Aorta (tissue), 5 donors: ENCODE measurements around the gene LRCH4. TPM values are rescaled to one million over a fixed set of nuclear protein-coding genes. Genes with fewer than 3 reads are reported as not detected.
A peak's percentile ranks its signal among the peaks of the same experiment; 100 is the strongest.

ENCODE experiments used
- ATAC-seq: fragments of 200-7000 bp; cut with Tn5 transposase; one replicate; pipeline ENCODE4 v1.9.1; 2022; ENCODE audit warnings: moderate library complexity; ENCODE audit not compliant: low FRiP score
- DNase-seq, 2 donors: peaks; one replicate each; pipeline ENCODE4 v3.0.0-alpha.2; 2020
- H3K27ac ChIP-seq, 2 donors: one replicate each; pipeline ENCODE4 v1.5.1; 2013; ENCODE audit warnings: low read length in 2 of 2, mild to moderate bottlenecking in 2 of 2, moderate library complexity in 2 of 2, control low read depth in 1 of 2, inconsistent platforms in 1 of 2, low read depth in 1 of 2
- H3K27me3 ChIP-seq, 2 donors: one replicate each; pipeline ENCODE4 v1.6.1; 2013; ENCODE audit warnings: control low read depth in 1 of 2, low read length in 1 of 2, mild to moderate bottlenecking in 1 of 2, moderate library complexity in 1 of 2; ENCODE audit not compliant: insufficient read depth in 2 of 2, control insufficient read depth in 1 of 2
- H3K36me3 ChIP-seq, 2 donors: one replicate each; pipeline ENCODE4 v1.6.1; 2013; ENCODE audit warnings: control low read depth in 1 of 2, low read length in 1 of 2, mild to moderate bottlenecking in 1 of 2; ENCODE audit not compliant: insufficient read depth in 2 of 2, control insufficient read depth in 1 of 2
- H3K4me1 ChIP-seq, 2 donors: one replicate each; pipeline ENCODE4 v1.6.1; 2013; ENCODE audit warnings: low read length in 2 of 2, control low read depth in 1 of 2, mild to moderate bottlenecking in 1 of 2, moderate library complexity in 1 of 2; ENCODE audit not compliant: insufficient read depth in 2 of 2, control insufficient read depth in 1 of 2
- H3K4me3 ChIP-seq, 2 donors: one replicate each; pipeline ENCODE4 v1.5.1; 2013; ENCODE audit warnings: low read length in 2 of 2, control low read depth in 1 of 2, mild to moderate bottlenecking in 1 of 2
- H3K9me3 ChIP-seq: one replicate; pipeline ENCODE4 v1.6.1; 2013; ENCODE audit warnings: mild to moderate bottlenecking, low read length; ENCODE audit not compliant: control insufficient read depth
- WGBS, 2 donors: extraction: QIAGEN DNeasy Blood & Tissue Kit; methylation state at CpG; one replicate each; pipeline ENCODE4 v1.1.7; 2013; 5-methylcytosine and 5-hydroxymethylcytosine counted together
- intact Hi-C, 2 donors: fragments of 100-400 bp; cut with DNase I; formaldehyde crosslinking; loops; one replicate each; pipeline versions ENCODE4 v1.14.2 to v1.15.0; 2022
- polyA plus RNA-seq, 2 donors: library from polyadenylated mRNA; stranded (reverse); fragments of 200-250 nt; gene quantifications; one replicate each; pipeline ENCODE4 v1.2.3, GENCODE V29; 2013
- total RNA-seq, 2 donors: library from RNA; stranded (reverse); fragmentation: NEBNext Ultra II Directional; extraction: Animal tissue kit (Norgen Biotek cat#: 25700); gene quantifications; one replicate each; pipeline ENCODE4 v1.2.1, GENCODE V29; 2021
- donor health status: healthy with polysubstance abuse.
- donor health status: Bipolar disorder and iron deficiency.
- donor health status: DM: no; HTN: no; CAD: no.
- donor health status: DM: no; HTN: no; CAD: no.
- donor health status: DM: yes; HTN: yes; CAD: no.

LRCH4 gene
- total and polyA plus RNA-seq, 4 donors = 26.3 to 68.2 (median 47.6) TPM

DNA sequence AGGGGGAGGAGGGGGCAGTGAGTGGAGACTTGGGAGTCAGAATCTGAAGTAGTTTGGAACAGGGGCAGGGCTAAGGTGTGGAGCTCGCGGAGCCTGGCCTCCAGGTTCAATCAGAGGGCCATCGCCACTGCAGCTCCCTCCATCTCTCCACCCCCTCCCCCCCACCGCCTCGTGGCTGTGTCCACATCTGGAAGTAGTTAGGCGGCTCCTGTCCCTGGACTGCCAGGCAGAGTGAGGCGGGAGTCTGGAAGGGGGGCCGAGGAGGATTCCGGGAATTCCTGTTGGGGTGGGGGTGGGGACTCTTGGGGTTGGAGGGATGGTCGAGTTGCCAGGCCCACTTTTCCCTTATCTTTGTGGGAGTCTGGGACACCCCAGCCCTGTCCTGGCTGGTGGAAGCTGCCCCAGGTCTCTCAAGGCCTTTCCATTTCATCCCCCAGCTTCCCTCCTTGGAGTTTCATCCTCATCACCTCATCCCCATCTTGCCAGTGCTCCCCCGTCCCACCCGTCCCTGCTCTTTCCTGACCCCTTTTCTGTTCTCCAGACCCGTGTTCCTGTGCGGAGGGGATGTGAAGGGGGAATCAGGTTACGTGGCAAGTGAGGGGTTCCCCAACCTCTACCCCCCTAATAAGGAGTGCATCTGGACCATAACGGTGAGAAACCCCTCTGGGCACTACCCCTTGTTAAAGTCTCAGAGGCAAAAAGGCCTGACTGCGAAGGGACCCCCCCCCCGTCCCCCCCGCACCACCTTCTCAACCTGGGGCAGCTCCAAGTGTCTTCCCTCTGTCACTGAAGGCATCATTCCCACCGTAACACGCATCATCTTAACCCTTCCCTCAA, 17.2 kb upstream of the LRCH4 start:
- intact Hi-C loops = no loop called here
- Histone ChIP-seq H3K27ac (peak overlapping the region in 1 of 2 donors; percentile 85), H3K36me3 (no peaks in the 10 kb centered on the region), H3K27me3 (no peaks in the 10 kb centered on the region), H3K9me3 (no peaks in the 10 kb centered on the region), H3K4me1 (no peaks in the 10 kb centered on the region), H3K4me3 (peak overlapping the region in 1 of 2 donors; percentile 51)
- ATAC-seq = peak; percentile 74
- WGBS, 2 donors = 21 to 23% methylated on average over 21 of the region's 21 CpGs
- peak; percentile 87 to 90 for DNase-seq

GRCh38 chr7:100600730-100601038, 14.8 kb upstream of the LRCH4 start:
- intact Hi-C loops = no loop called here
- WGBS, 2 donors = 73 to 77% methylated on average over 9 of the region's 9 CpGs
- no peaks in the 10 kb centered on the region for H3K4me1 ChIP-seq
- H3K27me3 ChIP-seq = no peaks in the 10 kb centered on the region
- H3K27ac ChIP-seq = no peak overlapping the region
- DNase-seq = no peak
- H3K36me3 ChIP-seq = no peaks in the 10 kb centered on the region
- no peaks in the 10 kb centered on the region for H3K9me3 ChIP-seq
- no peak overlapping the region for H3K4me3 ChIP-seq
- no peak for ATAC-seq

DNA sequence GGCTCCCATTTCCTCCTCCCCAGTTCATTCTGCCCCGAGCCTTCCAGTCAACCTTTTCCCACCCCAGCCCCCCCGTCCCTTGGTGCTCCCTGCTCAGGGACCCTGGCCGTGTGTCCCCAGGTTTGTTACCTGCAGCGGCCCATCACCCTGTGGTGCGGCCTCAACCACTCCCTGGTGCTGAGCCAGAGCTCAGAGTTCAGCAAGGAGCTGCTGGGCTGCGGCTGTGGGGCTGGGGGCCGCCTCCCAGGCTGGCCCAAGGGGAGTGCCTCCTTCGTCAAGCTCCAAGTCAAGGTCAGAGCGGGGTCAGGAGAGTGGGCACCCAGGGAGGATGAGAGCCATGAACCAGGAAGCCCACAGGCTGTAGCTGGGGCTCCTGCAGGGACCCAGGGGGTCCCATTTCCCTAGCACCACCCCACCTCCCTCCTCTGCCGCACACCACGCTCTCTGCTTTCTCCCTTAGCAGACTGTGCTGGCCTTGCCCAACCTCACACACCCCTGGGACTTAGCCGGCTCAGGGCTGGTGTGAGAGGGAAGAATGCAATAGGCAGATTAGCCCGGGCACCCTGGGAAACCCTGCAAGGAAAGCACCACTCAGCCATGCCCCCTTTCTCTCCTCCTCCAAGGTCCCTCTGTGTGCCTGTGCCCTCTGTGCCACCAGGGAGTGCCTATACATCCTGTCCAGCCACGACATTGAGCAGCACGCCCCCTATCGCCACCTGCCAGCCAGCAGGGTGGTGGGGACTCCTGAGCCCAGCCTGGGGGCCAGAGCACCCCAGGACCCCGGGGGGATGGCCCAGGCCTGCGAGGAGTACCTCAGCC, 14.2 kb upstream of the LRCH4 start:
- Histone ChIP-seq H3K27me3 (no peaks in the 10 kb centered on the region), H3K4me3 (no peak overlapping the region), H3K4me1 (no peaks in the 10 kb centered on the region), H3K36me3 (no peaks in the 10 kb centered on the region), H3K9me3 (no peaks in the 10 kb centered on the region), H3K27ac (no peak overlapping the region)
- no peak for ATAC-seq
- DNase-seq = no peak
- intact Hi-C loops = no loop called here
- WGBS, 2 donors = 57 to 58% methylated on average over 18 of the region's 18 CpGs

DNA sequence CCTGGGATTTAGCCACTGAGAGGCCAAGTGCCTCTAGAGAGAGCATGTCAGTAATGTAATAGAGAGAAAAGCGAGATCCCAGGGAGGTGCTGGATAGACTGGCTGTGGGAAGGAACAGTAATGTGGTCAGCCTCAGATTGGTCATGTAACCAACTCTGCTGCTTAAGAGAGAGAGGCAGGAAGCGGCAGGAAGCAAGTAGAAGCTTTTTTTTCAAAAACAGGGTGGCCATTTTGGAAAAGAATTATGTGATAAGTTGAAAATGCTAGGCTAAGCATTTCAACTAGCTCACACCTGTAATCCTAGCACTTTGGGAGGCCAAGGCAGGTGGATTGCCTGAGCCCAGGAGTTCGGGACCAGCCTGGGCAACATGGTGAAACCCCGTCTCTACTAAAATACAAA, 12.5 kb upstream of the LRCH4 start:
- Histone ChIP-seq H3K36me3 (no peaks in the 10 kb centered on the region), H3K4me1 (no peaks in the 10 kb centered on the region), H3K4me3 (no peak overlapping the region), H3K27me3 (no peaks in the 10 kb centered on the region), H3K9me3 (no peaks in the 10 kb centered on the region), H3K27ac (no peak overlapping the region)
- WGBS, 2 donors = 88 to 90% methylated on average over 4 of the region's 4 CpGs
- intact Hi-C loops = no loop called here
- DNase-seq (no peak), ATAC-seq (no peak)

DNA sequence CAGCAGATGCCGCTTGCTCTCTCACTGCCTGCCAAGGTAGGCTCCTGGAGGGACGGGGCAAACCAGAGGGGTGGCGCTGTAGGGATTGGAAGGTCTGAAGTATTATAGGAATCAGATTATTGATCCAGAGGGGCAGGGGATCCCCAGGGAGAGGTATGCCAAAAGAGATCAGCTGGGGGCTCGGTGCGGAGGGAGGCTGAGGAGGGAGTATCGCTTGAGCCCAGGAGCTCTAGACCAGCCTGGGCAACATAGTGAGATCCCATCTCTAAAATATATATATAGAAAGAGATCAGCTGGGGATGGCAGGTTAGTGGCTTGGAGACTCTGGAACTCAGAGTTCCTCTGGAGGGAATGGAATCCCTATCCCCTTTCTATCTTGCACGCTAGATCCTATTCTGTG, 9.3 kb upstream of the LRCH4 start:
- ATAC-seq (no peak), DNase-seq (no peak)
- H3K4me3 ChIP-seq = no peak overlapping the region
- no peaks in the 10 kb centered on the region for H3K4me1 ChIP-seq
- no peaks in the 10 kb centered on the region for H3K36me3 ChIP-seq
- H3K9me3 ChIP-seq = no peaks in the 10 kb centered on the region
- H3K27ac ChIP-seq = no peak overlapping the region
- intact Hi-C loops = no loop called here
- H3K27me3 ChIP-seq = no peaks in the 10 kb centered on the region
- 96 to 97% methylated on average over 7 of the region's 7 CpGs for WGBS, 2 donors

DNA sequence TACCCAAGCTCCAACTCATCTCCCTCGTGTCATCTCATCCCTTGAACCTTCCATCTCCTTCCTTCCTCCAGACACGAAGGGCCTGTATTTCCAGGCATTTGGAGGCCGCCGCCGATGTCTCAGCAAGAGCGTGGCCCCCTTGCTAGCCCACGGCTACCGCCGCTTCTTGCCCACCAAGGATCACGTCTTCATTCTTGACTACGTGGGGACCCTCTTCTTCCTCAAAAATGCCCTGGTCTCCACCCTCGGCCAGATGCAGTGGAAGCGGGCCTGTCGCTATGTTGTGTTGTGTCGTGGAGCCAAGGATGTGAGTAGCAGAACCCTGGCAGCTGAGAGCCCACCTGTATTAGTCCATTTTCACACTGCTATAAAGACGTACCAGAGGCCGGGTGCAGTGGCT, 5.7 kb upstream of the LRCH4 start:
- no peaks in the 10 kb centered on the region for H3K27me3 ChIP-seq
- no peaks in the 10 kb centered on the region for H3K36me3 ChIP-seq
- DNase-seq = no peak
- WGBS, 2 donors = 96 to 98% methylated on average over 17 of the region's 17 CpGs
- intact Hi-C loops = no loop called here
- no peaks in the 10 kb centered on the region for H3K9me3 ChIP-seq
- no peaks in the 10 kb centered on the region for H3K4me1 ChIP-seq
- H3K4me3 ChIP-seq = no peak overlapping the region
- no peak for ATAC-seq
- no peak overlapping the region for H3K27ac ChIP-seq

DNA sequence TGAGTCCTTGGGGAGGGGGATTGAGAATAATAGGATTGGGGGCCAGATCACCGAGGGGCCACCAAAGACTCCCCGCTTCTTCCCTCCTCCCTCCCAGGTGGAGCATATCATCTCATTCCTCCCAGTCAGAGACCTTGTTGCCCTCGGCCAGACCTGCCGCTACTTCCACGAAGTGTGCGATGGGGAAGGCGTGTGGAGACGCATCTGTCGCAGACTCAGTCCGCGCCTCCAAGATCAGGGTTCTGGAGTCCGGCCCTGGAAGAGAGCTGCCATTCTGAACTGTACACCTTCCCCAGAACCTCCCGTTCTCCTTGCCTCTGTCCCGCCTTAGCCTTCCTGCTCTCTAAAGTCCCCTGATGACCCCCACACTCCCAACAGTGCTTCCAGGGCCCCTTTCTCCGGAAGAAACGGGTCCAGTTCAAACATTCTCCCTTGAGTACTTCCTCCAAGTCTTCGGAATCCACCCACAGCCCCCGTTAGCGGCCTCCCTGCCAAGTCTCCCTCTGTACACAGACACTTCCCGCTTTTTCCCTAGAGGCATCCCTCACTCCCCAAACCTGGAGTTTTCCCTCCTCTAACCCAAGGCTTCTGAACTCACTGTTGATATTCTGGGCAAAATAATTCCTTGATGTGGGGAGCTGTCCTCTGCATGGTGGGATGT, 4.3 kb upstream of the LRCH4 start:
- Histone ChIP-seq H3K4me1 (no peaks in the 10 kb centered on the region), H3K9me3 (no peaks in the 10 kb centered on the region), H3K27ac (no peak overlapping the region), H3K27me3 (no peaks in the 10 kb centered on the region), H3K36me3 (no peaks in the 10 kb centered on the region), H3K4me3 (no peak overlapping the region)
- WGBS, 2 donors = 25 to 37% methylated on average over 20 of the region's 20 CpGs
- no peak for DNase-seq
- intact Hi-C loops = no loop called here
- ATAC-seq = no peak

DNA sequence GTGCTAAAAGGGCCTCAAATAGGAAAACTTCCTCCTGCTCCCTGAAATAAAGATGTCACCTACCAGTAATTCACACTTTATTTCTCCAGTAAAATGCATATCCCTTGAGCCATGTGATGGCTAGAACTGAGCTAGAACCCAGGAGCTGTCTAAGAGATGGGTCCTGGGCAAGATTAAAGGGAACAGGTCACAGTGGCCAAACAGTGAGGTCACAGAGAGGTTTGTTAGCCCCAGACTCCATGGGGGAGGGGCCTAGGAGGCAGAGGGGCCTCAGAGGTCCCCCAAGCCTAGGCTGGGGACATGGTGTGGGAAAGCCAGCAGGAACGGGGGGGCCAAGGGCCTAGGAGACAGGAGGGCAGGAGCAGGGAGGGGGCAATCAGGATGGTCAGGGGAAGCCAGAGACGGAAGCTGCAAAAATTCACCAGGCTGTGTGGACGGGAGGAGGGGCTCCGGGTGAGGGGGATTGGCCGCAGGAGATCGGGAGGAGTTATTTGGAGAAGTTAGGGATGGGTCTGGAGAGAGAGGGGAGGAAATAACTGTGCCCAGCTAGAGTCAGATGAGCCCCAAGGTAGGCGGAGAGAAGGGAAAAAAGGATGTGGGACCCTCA, 3.5 kb upstream of the LRCH4 start:
- DNase-seq (no peak), ATAC-seq (no peak)
- Histone ChIP-seq H3K36me3 (no peaks in the 10 kb centered on the region), H3K4me3 (no peak overlapping the region), H3K27ac (no peak overlapping the region), H3K4me1 (no peaks in the 10 kb centered on the region), H3K9me3 (no peaks in the 10 kb centered on the region), H3K27me3 (no peaks in the 10 kb centered on the region)
- 61 to 73% methylated on average over 7 of the region's 7 CpGs for WGBS, 2 donors
- intact Hi-C loops = loop anchor here (5.0 kb wide), 2 partner anchors 88 to 98 kb away; no protein-coding TSS in a partner anchor
